ENCODE data around the gene SLC26A5.

GRCh38 chr7:103348452-103348851, 97.6 kb downstream of the SLC26A5 start:
- TF ChIP-seq MAX (IDR thresholded peaks at IDR 0.05; ENCODE audit: low read depth, low read length) (no peak), CTCF (IDR thresholded peaks at IDR 0.05; ENCODE audit: low read depth, low read length) (no peak), MYC (IDR thresholded peaks at IDR 0.05; ENCODE audit: low read depth, low read length) (no peak)
